HepG2 (cell line): ENCODE results near the gene TCFL5. TPM values are rescaled to one million over a fixed set of nuclear protein-coding genes. Genes with fewer than 3 reads are reported as not detected.

Source experiments
- ATF3 ChIP-seq: sonication (generic); formaldehyde crosslinking; IDR thresholded peaks from 2 replicates; pipeline ENCODE4 v1.4.0; 2020; ENCODE audit warnings: missing genetic modification reagents
- E2F1 ChIP-seq: sonication (generic); formaldehyde crosslinking; IDR thresholded peaks from 2 replicates; pipeline ENCODE4 v1.5.0; 2020; ENCODE audit warnings: missing genetic modification reagents
- FOXC1 ChIP-seq: sonication (generic); formaldehyde crosslinking; IDR thresholded peaks from 2 replicates; pipeline ENCODE4 v1.8.0; 2022; ENCODE audit warnings: mild to moderate bottlenecking, missing genetic modification reagents, borderline replicate concordance
- ISX ChIP-seq: sonication (generic); formaldehyde crosslinking; conservative IDR thresholded peaks from 2 replicates; pipeline ENCODE4 v1.5.0; 2020; ENCODE audit warnings: missing genetic modification reagents
- JUN ChIP-seq: sonication (generic); formaldehyde crosslinking; IDR thresholded peaks from 2 replicates; pipeline ENCODE4 v1.4.0; 2020; ENCODE audit warnings: mild to moderate bottlenecking, missing genetic modification reagents
- NCOA5 ChIP-seq: sonication (generic); formaldehyde crosslinking; IDR thresholded peaks from 2 replicates; pipeline ENCODE4 v1.4.0; 2020; ENCODE audit warnings: missing genetic modification reagents
- PREB ChIP-seq: sonication (generic); formaldehyde crosslinking; IDR thresholded peaks from 2 replicates; pipeline ENCODE4 v1.4.0; 2020; ENCODE audit warnings: missing genetic modification reagents
- SKIL ChIP-seq: sonication (generic); formaldehyde crosslinking; IDR thresholded peaks from 2 replicates; pipeline ENCODE4 v1.8.0; 2022; ENCODE audit warnings: missing genetic modification reagents, mild to moderate bottlenecking, moderate library complexity, borderline replicate concordance
- TEF ChIP-seq: sonication (generic); formaldehyde crosslinking; IDR thresholded peaks from 2 replicates; pipeline ENCODE4 v1.5.0; 2020; ENCODE audit warnings: missing genetic modification reagents
- ZNF136 ChIP-seq: sonication (generic); formaldehyde crosslinking; IDR thresholded peaks from 2 replicates; pipeline ENCODE4 v1.8.1; 2022; ENCODE audit warnings: low read depth, mild to moderate bottlenecking, moderate library complexity, missing genetic modification reagents
- polyA plus RNA-seq, 8 experiments: library from polyadenylated mRNA; depleted of rRNA in 3 of 8; stranded (reverse) in 7 of 8; unstranded in 1 of 8; fragments of >200 nt; fragmentation: Illumina TruSeq in 4 of 8; extraction: Trizol in 4 of 8; gene quantifications; 2 replicates each; pipeline versions ENCODE4 v1.2.1 to v1.2.3, GENCODE V29; 2011 to 2016; ENCODE audit warnings: low read depth in 4 of 8, missing spikeins in 1 of 8, mixed read lengths in 1 of 8; ENCODE audit not compliant: insufficient read depth in 1 of 8
- total RNA-seq, 5 experiments: library from RNA; depleted of rRNA; stranded (reverse); fragments of >200 nt; fragmentation: Illumina TruSeq; extraction: Trizol; gene quantifications; 2 replicates each; pipeline ENCODE4 v1.2.3, GENCODE V29; 2016; ENCODE audit warnings: low read depth in 1 of 5
- TF ChIP-seq, protein P1 (sequence below): sonication (generic); formaldehyde crosslinking; IDR thresholded peaks from 2 replicates; pipeline ENCODE4 v1.4.0; 2020; ENCODE audit warnings: mild to moderate bottlenecking, missing genetic modification reagents
- TF ChIP-seq, protein P2 (sequence below): sonication (generic); formaldehyde crosslinking; IDR thresholded peaks from 2 replicates; pipeline ENCODE4 v1.5.1; 2020; ENCODE audit warnings: mild to moderate bottlenecking, missing genetic modification reagents, moderate library complexity

Gene TCFL5
- total and polyA plus RNA-seq, 2 of the 13 experiments (the other 11 are each of a cell fraction or from before 2014, with no cell fraction given), result 14.8 to 20.0 TPM

GRCh38 chr20:62900052-62900691, 38.5 kb upstream of the TCFL5 start (continued):
- TF ChIP-seq, protein P1, sequence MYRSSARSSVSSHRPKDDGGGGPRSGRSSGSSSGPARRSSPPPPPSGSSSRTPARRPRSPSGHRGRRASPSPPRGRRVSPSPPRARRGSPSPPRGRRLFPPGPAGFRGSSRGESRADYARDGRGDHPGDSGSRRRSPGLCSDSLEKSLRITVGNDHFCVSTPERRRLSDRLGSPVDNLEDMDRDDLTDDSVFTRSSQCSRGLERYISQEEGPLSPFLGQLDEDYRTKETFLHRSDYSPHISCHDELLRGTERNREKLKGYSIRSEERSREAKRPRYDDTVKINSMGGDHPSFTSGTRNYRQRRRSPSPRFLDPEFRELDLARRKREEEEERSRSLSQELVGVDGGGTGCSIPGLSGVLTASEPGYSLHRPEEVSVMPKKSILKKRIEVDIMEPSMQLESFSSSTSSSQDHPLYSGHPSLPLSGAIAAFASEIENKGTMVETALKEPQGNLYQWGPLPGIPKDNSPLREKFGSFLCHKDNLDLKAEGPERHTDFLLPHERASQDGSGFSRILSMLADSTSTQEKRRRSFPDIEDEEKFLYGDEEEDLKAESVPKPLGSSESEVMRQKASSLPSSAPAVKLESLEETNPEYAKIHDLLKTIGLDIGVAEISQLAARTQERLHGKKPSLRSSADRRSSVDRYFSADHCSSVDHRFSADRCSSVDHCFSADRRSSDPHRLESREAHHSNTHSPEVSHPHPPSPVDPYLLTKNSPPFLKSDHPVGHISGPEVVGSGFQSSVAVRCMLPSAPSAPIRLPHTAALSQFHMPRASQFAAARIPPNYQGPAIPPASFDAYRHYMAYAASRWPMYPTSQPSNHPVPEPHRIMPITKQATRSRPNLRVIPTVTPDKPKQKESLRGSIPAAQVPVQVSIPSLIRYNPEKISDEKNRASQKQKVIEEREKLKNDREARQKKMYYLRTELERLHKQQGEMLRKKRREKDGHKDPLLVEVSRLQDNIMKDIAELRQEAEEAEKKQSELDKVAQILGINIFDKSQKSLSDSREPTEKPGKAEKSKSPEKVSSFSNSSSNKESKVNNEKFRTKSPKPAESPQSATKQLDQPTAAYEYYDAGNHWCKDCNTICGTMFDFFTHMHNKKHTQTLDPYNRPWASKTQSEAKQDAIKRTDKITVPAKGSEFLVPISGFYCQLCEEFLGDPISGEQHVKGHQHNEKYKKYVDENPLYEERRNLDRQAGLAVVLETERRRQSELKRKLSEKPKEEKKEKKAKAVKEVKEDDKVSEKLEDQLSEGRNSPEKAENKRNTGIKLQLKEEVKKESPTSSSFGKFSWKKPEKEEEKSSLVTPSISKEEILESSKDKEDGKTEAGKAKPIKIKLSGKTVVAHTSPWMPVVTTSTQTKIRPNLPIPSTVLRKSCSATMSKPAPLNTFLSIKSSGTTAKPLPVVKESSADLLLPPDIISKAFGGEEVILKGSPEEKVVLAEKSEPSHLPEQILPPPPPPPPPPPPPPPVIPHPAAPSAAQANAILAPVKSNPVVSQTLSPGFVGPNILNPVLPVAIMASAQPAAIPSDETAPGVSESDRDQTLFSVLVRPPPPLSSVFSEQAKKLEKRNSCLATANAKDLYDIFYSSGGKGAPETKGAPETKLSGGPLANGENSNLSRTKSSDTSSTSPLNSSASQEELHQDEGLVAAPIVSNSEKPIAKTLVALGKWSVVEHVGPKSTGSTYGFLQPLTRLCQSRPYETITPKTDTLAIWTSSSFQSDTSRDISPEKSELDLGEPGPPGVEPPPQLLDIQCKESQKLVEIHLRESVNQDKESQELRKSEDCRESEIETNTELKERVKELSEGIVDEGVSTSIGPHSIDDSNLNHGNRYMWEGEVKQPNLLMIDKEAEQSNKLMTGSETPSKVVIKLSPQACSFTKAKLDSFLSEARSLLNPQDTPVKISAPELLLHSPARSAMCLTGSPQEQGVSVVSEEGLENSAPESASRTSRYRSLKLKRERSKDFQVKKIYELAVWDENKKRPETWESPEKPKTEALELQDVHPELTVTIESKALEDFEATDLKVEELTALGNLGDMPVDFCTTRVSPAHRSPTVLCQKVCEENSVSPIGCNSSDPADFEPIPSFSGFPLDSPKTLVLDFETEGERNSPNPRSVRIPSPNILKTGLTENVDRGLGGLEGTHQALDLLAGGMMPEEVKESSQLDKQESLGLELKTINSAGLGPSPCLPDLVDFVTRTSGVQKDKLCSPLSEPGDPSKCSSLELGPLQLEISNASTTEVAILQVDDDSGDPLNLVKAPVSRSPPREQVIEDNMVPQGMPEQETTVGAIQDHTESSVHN, result no peak; the same call in 1 of the 2 replicates
- TF ChIP-seq JUN (CRISPR knock-in tag), result peak; percentile 54; the same call in 1 of the 2 replicates
- TF ChIP-seq ISX (CRISPR knock-in tag), result peak; percentile 89
- peak; percentile 76 for TF ChIP-seq FOXC1
- TF ChIP-seq, protein P2, sequence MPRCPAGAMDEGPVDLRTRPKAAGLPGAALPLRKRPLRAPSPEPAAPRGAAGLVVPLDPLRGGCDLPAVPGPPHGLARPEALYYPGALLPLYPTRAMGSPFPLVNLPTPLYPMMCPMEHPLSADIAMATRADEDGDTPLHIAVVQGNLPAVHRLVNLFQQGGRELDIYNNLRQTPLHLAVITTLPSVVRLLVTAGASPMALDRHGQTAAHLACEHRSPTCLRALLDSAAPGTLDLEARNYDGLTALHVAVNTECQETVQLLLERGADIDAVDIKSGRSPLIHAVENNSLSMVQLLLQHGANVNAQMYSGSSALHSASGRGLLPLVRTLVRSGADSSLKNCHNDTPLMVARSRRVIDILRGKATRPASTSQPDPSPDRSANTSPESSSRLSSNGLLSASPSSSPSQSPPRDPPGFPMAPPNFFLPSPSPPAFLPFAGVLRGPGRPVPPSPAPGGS, result peak; percentile 63
- TF ChIP-seq NCOA5 (CRISPR knock-in tag), result peak; percentile 79
- 0 out of 2 replicates have a peak, but pooled peaks have one; percentile 46 for TF ChIP-seq TEF (CRISPR knock-in tag)
- TF ChIP-seq ZNF136 (CRISPR knock-in tag), result peak; percentile 44; the same call in 1 of the 2 replicates
- 0 out of 2 replicates have a peak, but pooled peaks have one; percentile 22 for TF ChIP-seq SKIL (CRISPR knock-in tag)
- TF ChIP-seq PREB (CRISPR knock-in tag), result 0 out of 2 replicates have a peak, but pooled peaks have one; percentile 20
- peak; percentile 61 for TF ChIP-seq ATF3
- peak; percentile 83 for TF ChIP-seq E2F1 (CRISPR knock-in tag)
